IPS-NIHi7 (cell line): Measurements from ENCODE around the gene TNPO1.
"Not testable (repeated sequence)": the region's sequence is repeated elsewhere in the genome, so short reads cannot be mapped to it uniquely, and the experiment has no call there.

ENCODE experiments used
- DNase-seq: peaks from one replicate; pipeline ENCODE4 v3.0.0; 2012; ENCODE audit warnings: mixed read lengths; ENCODE audit errors: extremely low spot score

TNPO1 gene

GRCh38 chr5:72816284-72817075 lies at the start of gene TNPO1:
TSS of gene TNPO1 (plus strand) at chr5:72816661. CDS start at chr5:72816738, 77 bp downstream.
- peak; percentile 90 for DNase-seq

DNA sequence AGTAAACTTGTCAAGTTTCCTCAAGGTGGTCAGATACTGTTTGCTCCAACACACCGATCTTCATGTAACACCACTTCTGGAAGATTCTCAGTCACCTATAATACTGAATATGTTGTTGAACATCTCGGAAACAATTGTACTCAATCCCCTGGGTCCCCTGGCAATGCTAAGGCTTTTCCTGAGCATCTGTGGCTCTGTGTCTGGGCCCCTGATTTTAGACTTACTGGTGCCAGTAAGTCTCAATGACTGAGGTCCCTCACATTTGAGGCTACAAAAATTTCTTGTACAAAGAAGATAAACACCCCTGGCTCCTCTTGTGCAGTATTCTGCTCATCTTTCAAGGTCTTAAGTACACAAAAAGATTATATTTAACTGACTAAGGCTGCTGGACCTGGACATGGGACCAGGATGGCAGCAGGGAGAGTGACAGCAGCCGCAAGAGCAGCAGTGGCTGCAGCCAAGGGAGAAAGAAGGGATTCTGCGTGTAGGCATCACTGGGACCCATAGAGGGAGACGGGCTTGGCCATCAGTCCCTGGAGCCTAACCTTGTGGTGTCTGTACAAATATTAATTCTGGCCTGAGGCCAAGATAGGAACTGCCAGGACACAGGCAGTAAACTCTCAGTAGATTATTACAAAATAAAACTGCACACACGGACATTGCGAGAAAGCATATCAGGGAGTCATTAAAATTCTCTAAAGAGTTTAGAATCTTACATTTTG lies 49.0 kb upstream of the TNPO1 start:
- peak; percentile 29 for DNase-seq

DNA sequence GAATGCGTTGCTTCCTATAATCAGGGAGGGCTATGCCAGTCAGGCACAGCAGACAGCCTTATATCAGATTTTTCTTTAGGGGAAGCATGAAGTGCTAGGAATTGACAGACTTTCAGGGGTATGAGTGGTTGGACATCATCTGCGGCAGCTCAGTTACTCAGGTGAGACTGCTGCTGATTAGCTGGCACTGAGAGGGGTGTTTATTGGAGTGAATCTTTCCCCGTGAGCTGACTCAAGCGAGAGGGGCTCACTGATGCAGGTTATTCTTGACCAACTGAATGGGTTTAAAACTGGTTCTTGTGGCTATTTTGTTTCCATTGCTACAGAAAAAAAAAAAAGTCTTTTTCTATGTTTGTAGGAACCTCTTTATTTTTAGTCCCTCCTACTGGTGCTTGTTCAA lies 46.2 kb upstream of the TNPO1 start:
- no peak for DNase-seq

DNA sequence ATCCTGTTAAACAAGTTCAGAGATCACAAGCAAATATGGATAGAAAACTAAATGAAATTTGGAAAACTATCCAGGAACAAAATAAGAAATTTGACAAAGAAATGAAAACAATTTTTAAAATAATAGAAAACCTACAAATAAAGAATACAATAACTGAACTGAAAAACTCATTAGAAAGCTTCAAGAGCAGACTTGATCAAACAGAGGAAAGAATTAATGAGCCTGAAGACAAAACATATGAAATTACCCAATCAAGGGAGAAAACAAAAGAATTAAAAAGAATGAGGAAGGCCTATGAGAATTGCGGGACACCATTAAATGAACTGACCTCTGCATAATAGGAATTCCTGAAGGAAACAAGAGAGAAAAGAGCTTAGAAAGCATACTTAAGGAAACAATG lies 39.8 kb upstream of the TNPO1 start:
- no peak for DNase-seq

DNA sequence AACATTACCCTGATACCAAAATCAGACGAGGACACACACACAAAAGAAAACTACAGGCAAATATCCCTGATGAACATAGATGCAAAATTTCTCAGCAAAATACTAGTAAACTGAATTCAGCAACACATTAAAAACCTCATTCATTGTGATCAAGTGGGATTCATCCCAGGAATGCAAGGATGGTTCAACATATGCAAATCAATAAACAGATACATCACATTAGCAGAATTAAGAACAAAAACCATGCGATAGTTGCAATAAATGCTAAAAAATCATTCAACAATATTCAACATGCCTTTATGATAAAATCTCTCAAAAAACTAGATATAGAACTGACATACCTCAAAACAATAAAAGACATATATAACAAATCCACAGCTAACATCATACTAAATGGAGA lies 36.9 kb upstream of the TNPO1 start:
- no peak for DNase-seq

DNA sequence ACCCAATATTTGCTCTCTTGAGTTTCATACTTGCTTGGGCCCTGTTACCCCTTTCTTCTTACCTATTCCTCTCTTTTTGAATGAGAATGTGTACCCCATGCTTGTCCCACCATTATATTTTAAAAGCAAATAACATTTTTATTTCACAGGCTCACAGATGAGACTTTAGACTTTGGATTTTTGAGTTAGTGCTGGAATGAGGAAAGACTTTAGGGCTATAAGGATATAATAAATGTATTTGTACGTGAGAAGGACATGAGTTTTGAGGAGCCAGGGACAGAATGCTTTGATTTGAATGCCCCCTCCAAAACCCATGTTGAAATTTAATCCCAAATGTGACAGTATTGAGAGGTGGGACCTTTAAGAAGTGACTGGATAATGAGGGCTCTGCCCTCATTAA lies 33.1 kb upstream of the TNPO1 start:
- DNase-seq, result no peak

DNA sequence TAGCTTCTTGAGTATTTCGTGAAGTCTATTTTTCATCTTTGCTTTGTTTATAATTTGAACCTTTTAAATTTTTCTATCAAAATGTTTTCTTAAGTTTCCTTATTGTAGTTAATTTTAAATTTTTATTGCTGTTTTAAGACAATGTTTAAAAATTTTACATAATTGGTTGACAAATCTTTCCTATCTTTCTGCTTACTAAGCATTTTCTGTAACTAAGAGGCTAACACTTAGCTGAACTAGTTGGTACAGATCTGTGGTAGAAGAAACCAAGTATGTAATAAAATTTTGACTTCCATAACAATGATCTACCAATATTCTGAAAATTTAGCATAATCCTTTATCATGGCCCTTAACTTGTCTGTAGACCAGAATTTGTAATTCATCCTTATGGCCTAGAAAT lies 32.3 kb upstream of the TNPO1 start:
- DNase-seq, result no peak

GRCh38 chr5:72785801-72786200 lies 30.7 kb upstream of the TNPO1 start:
- no peak for DNase-seq

- DNase-seq, result no peak
These were observed 29.8 kb upstream of the TNPO1 start for GRCh38 chr5:72786676-72787075.

GRCh38 chr5:72788866-72789505 lies 27.5 kb upstream of the TNPO1 start:
- no peak for DNase-seq

- DNase-seq, result no peak
These were observed 26.3 kb upstream of the TNPO1 start for GRCh38 chr5:72790186-72790585.

- not testable (repeated sequence) for DNase-seq
These were observed 23.8 kb upstream of the TNPO1 start for GRCh38 chr5:72792662-72793061.

DNA sequence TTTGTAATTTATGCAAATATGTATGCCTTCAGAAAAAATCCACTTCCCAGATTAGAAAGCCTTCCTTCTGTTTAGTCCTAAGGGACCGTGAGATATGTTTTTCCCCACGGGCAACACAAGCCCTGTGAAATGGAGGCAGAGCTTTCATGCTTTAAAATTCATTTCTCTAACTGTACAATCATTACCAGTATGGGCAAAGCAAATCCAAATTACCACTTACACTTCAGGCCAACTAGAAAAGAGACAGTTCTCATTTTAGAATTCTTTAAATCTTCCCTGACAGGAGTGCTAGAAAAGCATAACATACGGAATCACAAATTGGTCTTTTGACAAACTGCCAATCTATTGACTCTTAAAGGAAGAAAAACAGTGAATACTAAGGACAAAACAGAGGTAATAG lies 20.5 kb upstream of the TNPO1 start:
- no peak for DNase-seq

DNA sequence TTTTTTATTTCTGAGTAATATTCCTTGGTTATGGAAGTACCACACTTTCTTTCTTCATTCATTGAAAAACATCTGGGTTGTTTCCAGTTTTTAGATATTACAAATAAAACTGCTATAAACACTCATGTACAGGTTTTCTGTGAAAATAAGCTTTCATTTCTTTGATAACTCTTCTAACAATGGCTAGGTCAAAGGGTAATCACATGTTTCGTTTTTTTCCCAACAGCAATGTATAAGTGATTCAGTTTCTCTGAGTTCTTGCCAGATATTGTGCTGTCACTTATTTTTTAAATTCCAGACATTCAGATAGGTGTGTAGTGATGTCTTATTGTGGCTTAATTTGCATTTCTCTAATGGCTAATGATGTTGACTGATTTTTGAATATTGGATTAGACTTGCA lies 16.7 kb upstream of the TNPO1 start:
- DNase-seq, result no peak

DNA sequence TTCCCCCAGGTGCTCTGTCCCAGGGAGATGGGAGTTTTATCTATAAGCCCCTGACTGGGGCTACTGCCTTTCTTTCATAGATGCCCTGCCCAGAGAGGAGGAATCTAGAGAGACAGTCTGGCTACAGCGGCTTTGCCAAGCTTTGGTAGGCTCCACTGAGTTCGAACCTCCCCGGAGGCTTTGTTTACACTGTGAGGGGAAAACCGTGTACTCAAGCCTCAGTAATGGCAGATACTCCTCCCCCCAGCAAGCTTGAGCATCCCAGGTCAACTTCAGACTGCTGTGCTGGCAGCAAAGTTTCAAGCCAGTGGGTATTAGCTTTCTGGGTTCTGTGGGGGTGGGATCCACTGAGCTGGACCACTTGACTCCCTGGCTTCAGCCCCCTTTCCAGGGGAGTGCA lies 7.8 kb upstream of the TNPO1 start:
- not testable (repeated sequence) for DNase-seq

GRCh38 chr5:72811849-72812248 lies 4.6 kb upstream of the TNPO1 start:
- no peak for DNase-seq

DNA sequence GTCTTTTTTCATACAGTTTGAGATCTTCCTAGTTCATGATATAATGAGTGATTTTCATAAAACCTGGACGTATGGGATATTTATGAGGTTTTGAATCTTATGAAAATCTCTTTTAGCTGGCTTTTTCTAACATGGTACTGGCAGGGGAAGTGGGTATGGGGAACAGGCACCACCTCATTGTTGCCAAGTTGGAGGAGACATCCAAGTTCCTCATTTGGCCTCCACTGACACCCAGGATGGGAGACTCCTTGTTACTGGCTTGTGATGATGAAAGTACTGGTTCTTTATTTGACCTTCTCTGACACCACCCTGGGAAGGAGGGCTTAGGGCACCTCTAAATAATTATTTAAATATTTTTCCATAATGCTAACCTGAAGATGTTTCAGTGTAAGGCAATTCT lies 4.0 kb upstream of the TNPO1 start:
- no peak for DNase-seq

DNA sequence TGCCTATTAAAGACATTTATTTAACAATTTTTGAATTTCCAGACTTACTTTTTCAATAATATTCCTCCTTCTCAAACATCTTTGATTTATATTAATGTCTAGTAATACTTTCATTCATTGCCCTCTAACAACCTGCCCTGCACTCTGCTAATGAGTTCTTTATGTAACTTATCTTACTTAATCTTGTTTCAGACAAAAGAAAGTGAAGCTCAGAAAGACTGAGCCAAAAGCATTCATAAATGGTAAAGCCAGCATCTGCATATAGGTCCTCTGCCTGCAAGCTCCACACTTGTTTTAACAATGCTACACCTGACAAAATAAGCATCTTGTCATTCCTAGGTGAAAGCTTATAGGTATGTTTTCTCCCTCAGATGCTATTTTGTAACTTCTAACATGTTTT lies 2.4 kb upstream of the TNPO1 start:
- DNase-seq, result no peak

DNA sequence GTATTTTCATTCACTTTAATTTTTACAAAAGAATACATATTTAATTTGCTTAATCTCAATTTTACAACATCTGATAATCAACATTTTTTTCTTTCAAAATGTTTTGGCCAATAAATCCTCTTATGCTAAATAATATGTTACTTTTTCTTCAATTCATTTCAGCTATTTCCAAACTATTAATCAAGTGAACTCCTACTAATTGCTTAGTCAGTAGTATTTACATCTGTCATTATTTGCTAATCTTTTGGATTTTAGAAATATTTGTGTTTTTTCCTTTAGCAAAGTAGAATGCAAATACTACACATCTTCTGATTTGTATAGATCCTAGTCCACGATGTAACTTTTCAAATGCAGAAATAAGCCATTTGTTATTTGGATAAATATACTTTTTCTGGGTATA lies 1.6 kb upstream of the TNPO1 start:
- no peak for DNase-seq

- DNase-seq, result no peak
These were observed 729 bp upstream of the TNPO1 start for GRCh38 chr5:72815580-72816283.

- DNase-seq, result peak; percentile 48
These were observed 618 bp downstream of the TNPO1 start for GRCh38 chr5:72817076-72817481.

DNA sequence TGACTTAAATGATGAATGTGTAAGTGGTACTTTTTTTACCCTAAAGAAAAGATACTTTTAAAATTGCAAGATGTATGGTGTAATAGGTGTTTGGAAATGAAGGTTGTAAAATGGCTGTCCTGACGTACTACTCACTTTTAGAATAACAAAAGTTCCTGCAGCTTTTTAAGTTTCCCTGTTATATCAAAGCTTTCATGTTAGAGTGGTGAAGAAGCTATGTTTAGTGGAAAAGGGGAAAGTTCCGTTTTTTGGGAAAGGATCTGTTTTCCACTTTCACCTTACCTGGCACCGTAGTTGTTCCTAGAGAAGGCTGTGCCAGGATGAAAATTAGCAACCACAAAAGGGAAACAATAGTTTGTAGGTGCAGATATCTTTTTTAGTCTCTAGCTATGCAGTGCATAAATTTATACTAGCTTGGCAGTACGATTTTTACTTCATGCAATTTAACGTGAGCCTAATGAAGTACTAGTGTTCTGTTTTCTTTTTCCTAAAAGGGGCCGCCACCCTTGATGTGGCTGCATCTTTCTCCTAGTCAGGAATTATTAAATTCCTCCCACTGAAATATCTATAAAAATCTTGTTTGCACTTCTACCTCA lies 1.3 kb downstream of the TNPO1 start:
- no peak for DNase-seq
